Nucleus accumbens (tissue), 56 donors: ENCODE results near the gene ACAD11.
A peak's percentile ranks its signal among the peaks of the same experiment; 100 is the strongest.

ENCODE experiments used
- DNase-seq, 56 donors: peaks; one replicate each; lab custom pipeline; 2025; lab: John Stamatoyannopoulos, UW

Gene ACAD11

GRCh38 chr3:132659365-132660051 is at the start of gene ACAD11:
ACAD11 (minus strand) TSS chr3:132659809; CDS start chr3:132659751, 58 bp downstream.
- DNase-seq: peak in 55 of 56 donors; percentile 16 to 82 (median 63)

- no peak for DNase-seq
These were observed 44.1 kb upstream of the ACAD11 start for GRCh38 chr3:132703733-132704132.

GRCh38 chr3:132695422-132695821 is 35.8 kb upstream of the ACAD11 start:
- DNase-seq: no peak

- no peak for DNase-seq
These were observed 35.4 kb upstream of the ACAD11 start for GRCh38 chr3:132694991-132695390.

- DNase-seq: no peak
These were observed 30.4 kb upstream of the ACAD11 start for GRCh38 chr3:132690040-132690439.

GRCh38 chr3:132682201-132682600 is 22.6 kb upstream of the ACAD11 start:
- DNase-seq: no peak

- DNase-seq: no peak
These were observed 21.8 kb upstream of the ACAD11 start for GRCh38 chr3:132681421-132681820.

- DNase-seq: no peak
These were observed 20.3 kb upstream of the ACAD11 start for GRCh38 chr3:132679911-132680310.

GRCh38 chr3:132675408-132675807 is 15.8 kb upstream of the ACAD11 start:
- no peak for DNase-seq

- no peak for DNase-seq
These were observed 9.7 kb upstream of the ACAD11 start for GRCh38 chr3:132669256-132669777.

GRCh38 chr3:132665230-132665745 is 5.7 kb upstream of the ACAD11 start:
- no peak for DNase-seq

- no peak for DNase-seq
These were observed 2.6 kb upstream of the ACAD11 start for GRCh38 chr3:132662212-132662611.

- no peak for DNase-seq
These were observed 1.5 kb upstream of the ACAD11 start for GRCh38 chr3:132661101-132661500.

- DNase-seq: no peak
These were observed 1.1 kb upstream of the ACAD11 start for GRCh38 chr3:132660811-132661070.

- DNase-seq: peak in 54 of 56 donors; percentile 8 to 88 (median 65)
These were observed 622 bp upstream of the ACAD11 start, which contains the start of gene UBA5 for GRCh38 chr3:132660052-132660810. UBA5 (plus strand) TSS chr3:132660329; CDS start chr3:132660538, 209 bp downstream.

GRCh38 chr3:132659000-132659364 is 627 bp downstream of the ACAD11 start:
- DNase-seq: peak in 3 of 56 donors; percentile 7 to 28 (median 25)

GRCh38 chr3:132657869-132658747 is 1.5 kb downstream of the ACAD11 start:
- no peak for DNase-seq

- DNase-seq: no peak
These were observed 4.1 kb downstream of the ACAD11 start for GRCh38 chr3:132655471-132655870.

- DNase-seq: no peak
These were observed 4.9 kb downstream of the ACAD11 start for GRCh38 chr3:132654721-132655120.

- no peak for DNase-seq
These were observed 5.4 kb downstream of the ACAD11 start for GRCh38 chr3:132654190-132654589.
